ENCODE measurements around the gene KRT17. TPM values are rescaled to one million over a fixed set of nuclear protein-coding genes. Genes with fewer than 3 reads are reported as not detected.
"Not testable (repeated sequence)": the region's sequence is repeated elsewhere in the genome, so short reads cannot be mapped to it uniquely, and the experiment has no call there.

Gene KRT17
- total RNA-seq, 1 experiment from 2014 or later, result 6.9 TPM

- DNase-seq (ENCODE audit: low read depth), result no peak
These were observed 10.3 kb upstream of the KRT17 start for GRCh38 chr17:41634639-41635038.

- no peak for DNase-seq (ENCODE audit: low read depth)
These were observed 9.3 kb upstream of the KRT17 start for GRCh38 chr17:41633556-41634199.

DNA sequence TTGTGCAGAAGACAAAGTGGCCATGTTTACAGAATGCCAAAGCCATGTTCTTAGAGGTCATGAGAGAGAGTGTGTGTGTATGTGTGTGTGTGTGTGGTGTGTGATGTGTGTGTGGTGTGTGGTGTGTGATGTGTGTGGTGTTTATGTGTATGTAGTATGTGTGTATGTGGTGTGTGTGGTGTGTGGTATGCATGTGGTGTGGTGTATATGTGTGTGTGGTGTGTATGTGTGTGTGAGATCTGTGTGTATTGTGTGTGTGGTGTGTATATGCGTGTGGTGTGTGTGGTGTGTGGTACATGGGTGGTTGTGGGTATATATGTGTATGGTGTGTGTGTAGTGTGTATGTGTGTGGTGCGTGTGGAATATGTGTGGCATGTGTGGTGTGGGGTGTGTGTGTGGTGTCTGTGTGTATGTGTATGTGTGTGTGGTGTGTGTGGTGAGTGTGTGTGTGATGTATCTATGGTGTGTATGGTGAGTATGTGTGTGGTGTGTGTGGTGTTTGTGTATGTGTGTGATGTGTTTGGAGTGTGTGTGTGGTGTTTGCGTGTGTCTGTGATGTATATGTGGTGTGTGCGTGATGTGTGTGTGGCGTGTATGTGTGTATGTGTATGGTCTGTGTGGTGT is 8.2 kb upstream of the KRT17 start:
- no peak for DNase-seq (ENCODE audit: low read depth)

DNA sequence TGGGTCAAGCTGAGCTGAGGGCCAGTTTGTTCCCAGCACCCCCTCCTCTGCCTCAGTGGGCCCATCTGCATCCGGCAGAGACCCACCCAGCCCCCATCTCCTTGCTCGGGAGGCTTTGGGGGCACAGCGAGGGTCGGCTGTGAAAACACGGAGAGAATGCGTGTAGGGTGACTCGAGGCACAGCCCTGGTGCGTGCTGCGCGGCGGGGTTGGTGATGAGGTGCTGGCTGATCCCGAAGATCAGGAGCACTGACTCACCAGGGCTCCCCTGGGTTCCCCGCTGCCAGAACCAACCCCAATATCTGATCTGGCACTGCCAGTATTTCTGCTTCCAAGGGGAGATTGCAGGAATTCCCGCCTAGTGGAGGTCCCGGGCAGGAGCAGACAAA is 7.5 kb upstream of the KRT17 start:
- no peak for DNase-seq (ENCODE audit: low read depth)

- no peak for DNase-seq (ENCODE audit: low read depth)
These were observed 6.9 kb upstream of the KRT17 start for GRCh38 chr17:41631025-41631897.

GRCh38 chr17:41629826-41630670 is 5.7 kb upstream of the KRT17 start:
- DNase-seq (ENCODE audit: low read depth), result no peak

GRCh38 chr17:41629316-41629715 is 4.9 kb upstream of the KRT17 start:
- no peak for DNase-seq (ENCODE audit: low read depth)

DNA sequence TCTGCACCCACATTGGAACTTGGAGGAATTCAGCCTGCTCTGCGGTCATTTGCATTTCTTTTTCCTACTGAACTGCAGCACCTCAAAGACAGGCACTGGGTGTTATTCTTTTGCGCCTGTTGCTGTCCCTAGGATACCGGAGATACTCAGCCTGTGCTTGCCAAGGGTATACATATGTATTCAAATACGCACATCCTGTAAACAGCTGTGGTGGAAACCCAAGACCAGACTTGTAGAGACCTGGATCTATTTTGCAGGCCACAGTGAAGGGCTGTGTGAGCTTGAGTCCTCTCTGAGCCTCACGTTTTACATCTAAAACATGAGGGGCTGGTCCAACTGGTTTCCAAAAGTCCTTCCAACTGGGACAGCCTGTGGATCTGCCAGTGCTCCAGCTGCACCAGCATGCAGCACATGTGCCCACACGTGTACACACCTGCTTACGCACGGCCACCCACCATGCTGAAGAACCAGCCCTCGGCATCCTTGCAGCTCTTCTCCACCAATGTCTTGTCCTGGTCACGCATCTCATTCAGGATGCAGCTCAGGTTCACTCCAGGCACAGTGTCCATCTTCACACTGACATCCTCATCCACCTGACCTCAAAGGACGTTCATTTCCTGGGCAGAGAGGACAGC is 4.4 kb upstream of the KRT17 start:
- not testable (repeated sequence) for DNase-seq (ENCODE audit: low read depth)

GRCh38 chr17:41628073-41628370 is 3.6 kb upstream of the KRT17 start:
- not testable (repeated sequence) for DNase-seq (ENCODE audit: low read depth)

- no peak for DNase-seq (ENCODE audit: low read depth)
These were observed 3.1 kb upstream of the KRT17 start for GRCh38 chr17:41627316-41628072.

- not testable (repeated sequence) for DNase-seq (ENCODE audit: low read depth)
These were observed 2.5 kb upstream of the KRT17 start for GRCh38 chr17:41626914-41627295.

GRCh38 chr17:41626028-41626913 is 1.9 kb upstream of the KRT17 start:
- not testable (repeated sequence) for DNase-seq (ENCODE audit: low read depth)

GRCh38 chr17:41625602-41626001 is 1.2 kb upstream of the KRT17 start:
- no peak for DNase-seq (ENCODE audit: low read depth)

DNA sequence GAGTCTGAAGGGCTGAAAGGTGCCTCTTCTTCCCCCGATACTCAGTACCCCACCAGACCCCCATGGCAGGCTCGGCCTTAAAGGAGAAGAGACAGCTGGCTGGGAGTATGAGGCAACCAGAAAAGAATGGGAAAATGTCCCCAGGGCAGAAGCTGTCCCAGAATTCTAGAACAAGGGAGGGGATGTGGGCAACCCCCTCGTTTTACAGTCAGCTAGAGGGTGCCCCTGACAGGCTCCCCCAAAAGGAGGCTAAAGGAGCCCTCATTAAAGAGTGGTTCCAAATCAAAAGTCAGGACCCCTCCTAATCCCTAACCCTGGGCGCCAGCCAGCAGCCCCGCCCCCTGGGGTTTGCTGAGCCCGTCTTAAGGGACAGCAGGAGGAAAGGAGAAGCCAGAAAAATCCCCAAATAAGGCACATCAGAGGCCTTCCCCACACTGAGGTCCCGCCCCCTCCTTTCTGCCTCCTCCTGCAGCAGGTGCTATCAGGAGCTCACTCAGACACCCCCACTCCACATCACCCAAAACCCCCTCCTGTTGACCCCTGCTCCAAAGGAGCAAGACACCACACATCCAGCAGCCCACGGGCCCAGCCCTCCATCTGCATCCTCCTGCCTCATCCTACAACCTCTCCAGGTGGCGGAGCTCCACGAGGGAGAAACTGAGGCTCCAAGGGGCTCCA is 1.1 kb downstream of the KRT17 start:
- not testable (repeated sequence) for DNase-seq (ENCODE audit: low read depth)

DNA sequence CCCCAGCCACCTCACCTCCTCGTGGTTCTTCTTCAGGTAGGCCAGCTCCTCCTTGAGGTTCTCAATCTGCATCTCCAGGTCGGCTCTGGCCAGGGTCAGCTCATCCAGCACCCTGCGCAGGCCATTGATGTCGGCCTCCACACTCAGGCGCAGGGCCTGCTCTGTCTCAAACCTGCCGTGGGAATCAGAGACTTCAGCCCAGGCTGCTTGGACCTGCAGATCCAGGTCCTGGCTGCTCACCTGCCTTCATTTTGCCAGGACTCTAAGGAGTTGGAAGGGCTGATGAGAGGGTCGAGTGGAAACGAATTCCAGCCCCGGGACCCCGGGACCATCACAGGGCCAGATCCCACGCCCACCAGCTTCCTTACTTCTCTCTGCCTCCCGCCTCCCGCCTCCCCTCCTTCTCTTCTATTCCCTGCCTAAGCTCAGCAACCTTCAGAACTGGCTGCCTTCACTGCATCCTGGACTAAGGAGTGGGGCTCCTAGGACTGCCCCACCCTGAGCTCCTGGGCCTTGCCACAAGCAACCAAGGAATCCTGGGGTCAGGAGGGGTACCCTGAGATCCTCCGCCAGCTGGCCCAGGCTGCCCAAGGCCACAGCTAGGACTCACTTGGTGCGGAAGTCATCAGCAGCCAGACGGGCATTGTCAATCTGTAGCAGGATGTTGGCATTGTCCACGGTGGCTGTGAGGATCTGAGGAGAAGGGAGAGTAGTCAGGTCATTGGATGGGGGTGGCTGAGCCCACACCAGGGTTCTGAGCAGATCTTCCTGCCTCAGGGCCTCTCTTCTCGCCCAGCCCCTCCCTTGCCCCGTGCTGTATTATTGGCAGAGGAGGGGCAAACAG is 1.8 kb downstream of the KRT17 start:
- DNase-seq (ENCODE audit: low read depth), result not testable (repeated sequence)

DNA sequence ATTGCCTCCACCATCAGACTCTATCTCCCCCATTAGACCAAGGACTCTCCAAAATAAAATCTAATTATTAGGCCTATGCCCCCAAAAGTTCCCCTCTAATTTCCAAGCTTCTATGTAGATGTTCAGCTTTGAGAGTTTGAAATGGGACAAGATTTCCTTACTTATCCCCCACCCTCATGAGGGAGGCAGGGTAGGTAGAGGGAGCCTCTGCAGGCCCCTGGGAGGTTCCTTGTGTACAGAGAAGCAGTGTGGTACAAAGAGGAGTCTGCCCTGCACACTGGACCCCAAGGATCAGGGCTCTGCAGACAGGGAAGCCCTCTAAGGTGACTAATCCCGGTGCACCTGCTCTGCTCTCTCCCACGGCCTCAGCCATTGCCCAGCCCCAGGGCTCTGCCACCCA is 2.5 kb downstream of the KRT17 start:
- no peak for DNase-seq (ENCODE audit: low read depth)

GRCh38 chr17:41621435-41621817 is 2.9 kb downstream of the KRT17 start:
- DNase-seq (ENCODE audit: low read depth), result not testable (repeated sequence)
